ENCODE measurements around the gene WWTR1.

- TF ChIP-seq CTCF (conservative IDR thresholded peaks at IDR 0.05; ENCODE audit: low read depth, low read length): no peak
- no peak for TF ChIP-seq EZH2phosphoT487 (IDR thresholded peaks at IDR 0.05; ENCODE audit: borderline replicate concordance, low read length)
Measured at GRCh38 chr3:149510480-149510879, 147.3 kb downstream of the WWTR1 start.

Measured in PC-3 (cell line).